ENCODE measurements around the gene NR6A1. TPM values are rescaled to one million over a fixed set of nuclear protein-coding genes. Genes with fewer than 3 reads are reported as not detected.
A peak's percentile ranks its signal among the peaks of the same experiment; 100 is the strongest.

Gene NR6A1
- polyA plus RNA-seq, 1 donor from 2014 or later: 4.3 TPM

GRCh38 chr9:124776954-124777648 lies 6.0 kb upstream of the NR6A1 start, which contains the start of gene OLFML2A:
Gene OLFML2A, plus strand, starts transcription at chr9:124777133. Its CDS starts 138 bp downstream, at chr9:124777271.
- peak; percentile 69 for TF ChIP-seq CTCF (IDR thresholded peaks at IDR 0.05; ENCODE audit: poor library complexity, severe bottlenecking)
- no peak for TF ChIP-seq TAF1 (IDR thresholded peaks at IDR 0.05; ENCODE audit: low read depth)
- TF ChIP-seq MXI1 (conservative IDR thresholded peaks at IDR 0.05; ENCODE audit: poor library complexity, severe bottlenecking): peak; percentile 35
- no peak for TF ChIP-seq EZH2 (IDR thresholded peaks at IDR 0.05; ENCODE audit: borderline replicate concordance, insufficient read depth, low read length, poor library complexity, severe bottlenecking)
- no peak for TF ChIP-seq POLR2AphosphoS5 (IDR thresholded peaks at IDR 0.05)
- peak; percentile 45 for TF ChIP-seq SMC3 (conservative IDR thresholded peaks at IDR 0.05; ENCODE audit: poor library complexity)
- no peak for TF ChIP-seq REST (IDR thresholded peaks at IDR 0.05; ENCODE audit: borderline replicate concordance)
- peak; percentile 29 for TF ChIP-seq RAD21 (conservative IDR thresholded peaks at IDR 0.05)
- no peak for TF ChIP-seq EP300 (conservative IDR thresholded peaks at IDR 0.05; ENCODE audit: poor library complexity, severe bottlenecking)
- Histone ChIP-seq H3K4me3 (ENCODE audit: low read length) (peak within 1 kb of the TSS; percentile 56), H3K36me3 (ENCODE audit: insufficient read depth, low read length) (no peaks in the 10 kb centered on the region), H2AFZ (ENCODE audit: low read depth, low read length) (no peak within 1 kb of the TSS), H3K9ac (ENCODE audit: low read length) (peak within 1 kb of the TSS; percentile 12), H3K9me3 (ENCODE audit: low read length) (no peaks in the 10 kb centered on the region), H3K27ac (ENCODE audit: low read length) (no peak within 1 kb of the TSS), H3F3A (ENCODE audit: insufficient read depth, low read length, poor library complexity, severe bottlenecking) (no peaks in the 10 kb centered on the region), H3K79me2 (replicated peaks; ENCODE audit: insufficient read depth, low read length) (no peaks in the 10 kb centered on the region), H3K9me2 (ENCODE audit: insufficient read depth, low read length) (no peaks in the 10 kb centered on the region), H4K20me1 (ENCODE audit: insufficient read depth) (no peaks in the 10 kb centered on the region), H3K27me3 (ENCODE audit: insufficient read depth, low read depth, low read length) (peaks cover 22% of the 10 kb centered on the region), H3K4me2 (ENCODE audit: low read length) (no peak within 1 kb of the TSS)

DNA sequence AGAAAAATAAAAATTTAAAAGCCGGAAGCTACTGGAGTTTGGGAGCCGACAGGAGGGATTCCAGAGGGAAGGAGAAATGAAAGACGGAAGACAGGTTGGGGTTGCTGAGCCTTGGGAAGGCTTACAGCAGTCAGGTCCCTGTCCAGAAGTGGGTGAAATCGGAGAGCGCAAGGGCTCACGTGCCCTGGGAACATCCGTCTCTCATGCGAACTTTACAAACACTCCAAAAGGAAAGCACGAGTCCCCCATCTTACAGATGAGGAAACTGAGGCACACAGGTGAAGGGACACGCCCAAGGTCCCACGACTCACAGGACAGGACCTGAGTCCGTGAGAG lies 5.5 kb upstream of the NR6A1 start:
- no peaks in the 10 kb centered on the region for H3K9me2 ChIP-seq (ENCODE audit: insufficient read depth, low read length)
- peaks cover 22% of the 10 kb centered on the region for H3K27me3 ChIP-seq (ENCODE audit: insufficient read depth, low read depth, low read length)
- no peaks in the 10 kb centered on the region for H3K36me3 ChIP-seq (ENCODE audit: insufficient read depth, low read length)
- TF ChIP-seq POLR2AphosphoS5 (IDR thresholded peaks at IDR 0.05) (no peak), EZH2 (IDR thresholded peaks at IDR 0.05; ENCODE audit: borderline replicate concordance, insufficient read depth, low read length, poor library complexity, severe bottlenecking) (no peak), CTCF (IDR thresholded peaks at IDR 0.05; ENCODE audit: poor library complexity, severe bottlenecking) (no peak), EP300 (conservative IDR thresholded peaks at IDR 0.05; ENCODE audit: poor library complexity, severe bottlenecking) (no peak), MXI1 (conservative IDR thresholded peaks at IDR 0.05; ENCODE audit: poor library complexity, severe bottlenecking) (no peak), REST (IDR thresholded peaks at IDR 0.05; ENCODE audit: borderline replicate concordance) (no peak), SMC3 (conservative IDR thresholded peaks at IDR 0.05; ENCODE audit: poor library complexity) (no peak), TAF1 (IDR thresholded peaks at IDR 0.05; ENCODE audit: low read depth) (no peak), RAD21 (conservative IDR thresholded peaks at IDR 0.05) (no peak)
- no peak overlapping the region for H2AFZ ChIP-seq (ENCODE audit: low read depth, low read length)
- H3K79me2 ChIP-seq (replicated peaks; ENCODE audit: insufficient read depth, low read length): no peaks in the 10 kb centered on the region
- no peaks in the 10 kb centered on the region for H3F3A ChIP-seq (ENCODE audit: insufficient read depth, low read length, poor library complexity, severe bottlenecking)
- no peaks in the 10 kb centered on the region for H4K20me1 ChIP-seq (ENCODE audit: insufficient read depth)
- no peak overlapping the region for H3K4me2 ChIP-seq (ENCODE audit: low read length)
- peak overlapping the region; percentile 12 for H3K9ac ChIP-seq (ENCODE audit: low read length)
- peak overlapping the region; percentile 56 for H3K4me3 ChIP-seq (ENCODE audit: low read length)
- H3K9me3 ChIP-seq (ENCODE audit: low read length): no peaks in the 10 kb centered on the region
- no peak overlapping the region for H3K27ac ChIP-seq (ENCODE audit: low read length)
